ENCODE data around the gene ALLC. TPM values are rescaled to one million over a fixed set of nuclear protein-coding genes. Genes with fewer than 3 reads are reported as not detected.

Gene ALLC
- total and polyA plus RNA-seq, 7 donors = not detected

GRCh38 chr2:3696545-3696944, 38.5 kb downstream of the ALLC start:
- WGBS, 2 donors = 82 to 85% methylated on average over 3 of the region's 3 CpGs
- Histone ChIP-seq H3K36me3 (no peaks in the 10 kb centered on the region), H3K9me3 (no peaks in the 10 kb centered on the region), H3K4me3 (no peak overlapping the region), H3K27ac (no peak overlapping the region), H3K4me1 (no peaks in the 10 kb centered on the region), H3K27me3 (no peaks in the 10 kb centered on the region)
- intact Hi-C loops (cut with DNase I) = no loop called here
- TF ChIP-seq EP300 (IDR thresholded peaks at IDR 0.05) (no peak), CTCF (IDR thresholded peaks at IDR 0.05) (no peak), POLR2AphosphoS5 (IDR thresholded peaks at IDR 0.05) (no peak)
- no peak for DNase-seq

GRCh38 chr2:3701071-3701470, 43.1 kb downstream of the ALLC start:
- intact Hi-C loops (cut with DNase I) = no loop called here
- WGBS, 2 donors = 85 to 86% methylated on average over 5 of the region's 5 CpGs

GRCh38 chr2:3703236-3703756, 45.3 kb downstream of the ALLC start, which contains the start of gene DCDC2C:
DCDC2C (plus strand) TSS chr2:3703575; CDS start chr2:3703752, 177 bp downstream.
- H3K4me1 ChIP-seq = peaks cover 0 to 10% (median 6%) of the 10 kb centered on the region in 4 donors
- DNase-seq = no peak
- TF ChIP-seq CTCF (IDR thresholded peaks at IDR 0.05) (no peak), EP300 (IDR thresholded peaks at IDR 0.05) (no peak), POLR2A (IDR thresholded peaks at IDR 0.05) (no peak), POLR2AphosphoS5 (IDR thresholded peaks at IDR 0.05) (no peak)
- H3K4me3 ChIP-seq = peak within 1 kb of the TSS in 2 of 4 donors; percentile 1 to 14
- no peaks in the 10 kb centered on the region for H3K36me3 ChIP-seq
- 11 to 30% methylated on average over 60 of the region's 60 CpGs for WGBS, 2 donors
- peaks cover 12 to 52% (median 13%) of the 10 kb centered on the region in 3 donors for H3K27me3 ChIP-seq
- intact Hi-C loops (cut with DNase I) = no loop called here
- no peak within 1 kb of the TSS for H3K27ac ChIP-seq
- no peaks in the 10 kb centered on the region for H3K9me3 ChIP-seq

More at GRCh38 chr2:3701071-3701470, 43.1 kb downstream of the ALLC start:
- Histone ChIP-seq H3K4me1 (peaks cover 0 to 10% (median 6%) of the 10 kb centered on the region in 4 donors), H3K9me3 (no peaks in the 10 kb centered on the region), H3K36me3 (no peaks in the 10 kb centered on the region), H3K4me3 (no peak overlapping the region), H3K27me3 (peaks cover 12 to 35% (median 13%) of the 10 kb centered on the region in 3 donors), H3K27ac (no peak overlapping the region)
- DNase-seq = no peak
- no peak for TF ChIP-seq EP300 (IDR thresholded peaks at IDR 0.05)
- no peak for TF ChIP-seq POLR2AphosphoS5 (IDR thresholded peaks at IDR 0.05)
- no peak for TF ChIP-seq CTCF (IDR thresholded peaks at IDR 0.05)
- TF ChIP-seq POLR2A (IDR thresholded peaks at IDR 0.05) = no peak

- H3K27ac ChIP-seq = no peak overlapping the region
- peak overlapping the region in 2 of 4 donors; percentile 1 to 14 for H3K4me3 ChIP-seq
- TF ChIP-seq POLR2AphosphoS5 (IDR thresholded peaks at IDR 0.05) (no peak), CTCF (IDR thresholded peaks at IDR 0.05) (no peak), EP300 (IDR thresholded peaks at IDR 0.05) (no peak), POLR2A (IDR thresholded peaks at IDR 0.05) (no peak)
- intact Hi-C loops (cut with DNase I) = no loop called here
- peaks cover 0 to 10% (median 6%) of the 10 kb centered on the region in 4 donors for H3K4me1 ChIP-seq
- H3K9me3 ChIP-seq = no peaks in the 10 kb centered on the region
- H3K36me3 ChIP-seq = no peaks in the 10 kb centered on the region
- peaks cover 12 to 52% (median 13%) of the 10 kb centered on the region in 3 donors for H3K27me3 ChIP-seq
- DNase-seq = no peak
- WGBS, 2 donors = 35 to 61% methylated on average over 73 of the region's 73 CpGs
These were observed 45.9 kb downstream of the ALLC start for GRCh38 chr2:3703757-3704355.
